Activated CD4-positive, alpha-beta T cell treated with anti-CD3 and anti-CD28 coated beads, Interleukin-2, amount 50 U/mL, for 16 hours (primary cell): ENCODE data around the gene ESRP2.

Experiments
- DNase-seq: peaks from one replicate; pipeline ENCODE4 v3.0.0-alpha.2; 2020

ESRP2 gene

DNA sequence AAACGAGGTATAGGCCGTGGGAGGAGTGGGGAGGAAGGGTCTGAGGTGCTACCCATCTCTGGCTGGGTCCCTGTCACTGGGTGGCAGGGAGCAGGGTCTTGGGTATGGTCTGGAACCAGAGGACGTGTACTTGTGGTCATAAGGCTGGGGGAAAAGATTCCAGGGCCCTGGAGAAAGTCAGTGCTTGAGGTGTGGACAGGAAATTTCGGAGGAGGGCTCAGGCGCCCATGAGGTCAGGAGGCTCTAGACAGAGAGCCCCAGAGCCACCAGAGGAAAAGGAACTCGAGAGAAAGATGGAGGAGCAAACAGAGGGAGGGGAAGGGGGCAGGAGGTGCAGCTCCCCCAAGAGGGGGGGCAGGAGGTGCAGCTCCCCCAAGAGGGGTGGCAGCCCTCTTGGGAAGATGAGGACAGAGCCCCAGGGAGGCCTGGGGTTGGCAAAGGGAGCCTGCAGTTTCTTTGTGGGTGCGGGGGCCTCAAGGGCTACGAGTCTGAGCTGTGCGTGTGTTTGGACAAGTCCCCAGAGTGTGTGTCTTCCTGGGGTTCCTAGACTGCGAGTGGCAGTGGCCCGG is 27.7 kb upstream of the ESRP2 start:
- no peak for DNase-seq

- DNase-seq = no peak
Observed at GRCh38 chr16:68259007-68259825, 23.3 kb upstream of the ESRP2 start.

DNA sequence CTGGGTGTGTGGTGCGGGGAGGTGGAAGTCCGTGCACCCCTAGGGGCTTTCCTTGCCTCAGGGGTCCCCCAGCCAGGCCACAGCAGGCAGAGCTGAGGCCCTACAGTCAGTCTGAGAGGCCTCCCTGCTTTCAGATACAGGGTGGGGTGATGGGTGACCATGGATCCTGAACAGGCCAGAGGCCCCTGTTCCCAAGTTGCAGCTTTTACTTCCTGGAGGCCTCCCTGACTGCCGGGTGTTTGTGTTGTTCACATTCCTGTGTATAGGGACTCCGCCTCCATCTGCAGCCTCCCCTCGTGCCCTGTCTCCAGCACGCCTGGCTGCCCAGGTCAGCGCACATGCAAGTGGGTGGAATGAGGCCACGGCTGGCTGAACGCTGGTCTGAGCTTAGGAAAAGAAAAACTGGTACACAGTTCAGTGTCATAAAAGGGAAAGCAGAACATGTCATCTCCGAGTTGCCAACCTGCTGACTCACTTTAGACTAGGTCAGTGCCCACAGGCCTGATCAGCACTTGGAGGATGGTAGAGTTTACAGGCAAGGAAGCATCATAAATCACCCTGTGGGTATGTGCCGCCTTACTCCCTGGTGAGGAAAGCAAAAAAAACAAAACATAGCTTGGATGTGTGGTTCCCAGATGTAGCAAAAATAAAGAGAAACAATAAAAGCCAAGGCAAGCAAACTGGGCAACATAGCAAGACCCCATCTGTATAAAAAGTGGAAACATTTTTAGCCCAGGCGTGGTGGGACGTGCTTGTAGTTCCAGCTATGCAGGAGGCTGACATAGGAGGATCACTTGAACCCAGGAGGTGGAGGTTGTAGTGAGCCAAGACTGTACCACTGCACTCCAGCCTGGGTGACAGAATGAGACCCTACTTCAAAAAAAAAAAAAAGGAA is 22.2 kb upstream of the ESRP2 start:
- no peak for DNase-seq

DNA sequence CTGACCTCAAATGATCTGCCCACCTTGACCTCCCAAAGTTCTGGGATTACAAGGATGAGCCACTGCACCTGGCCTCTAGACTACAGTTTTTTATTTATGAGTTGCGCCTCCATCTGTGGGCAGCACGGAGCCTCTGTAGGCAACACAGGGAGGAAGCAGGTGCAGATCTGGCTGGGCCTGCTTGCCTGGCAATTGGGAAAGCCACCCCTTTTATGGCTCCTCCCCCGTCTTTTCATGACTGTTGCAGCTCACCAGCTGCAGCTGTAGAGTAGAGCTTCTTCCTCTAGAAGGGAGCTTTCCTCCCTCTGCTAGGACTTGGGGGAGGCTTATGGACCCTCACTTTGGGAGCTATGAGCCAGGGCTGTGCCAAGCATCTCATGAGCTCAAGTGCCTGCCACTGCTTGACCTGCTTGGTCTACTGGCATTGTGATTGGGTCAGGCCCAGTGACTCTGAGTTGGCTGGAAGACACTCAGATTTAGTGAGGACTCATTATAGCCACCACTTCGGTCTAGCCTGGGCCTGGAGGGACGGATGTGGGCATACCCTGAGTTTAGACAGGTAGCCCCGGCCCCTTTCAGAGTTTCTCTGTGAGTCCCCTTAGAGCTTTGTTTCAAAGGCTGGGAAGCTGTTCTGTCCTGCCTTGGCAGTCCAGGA is 21.5 kb upstream of the ESRP2 start:
- no peak for DNase-seq

DNA sequence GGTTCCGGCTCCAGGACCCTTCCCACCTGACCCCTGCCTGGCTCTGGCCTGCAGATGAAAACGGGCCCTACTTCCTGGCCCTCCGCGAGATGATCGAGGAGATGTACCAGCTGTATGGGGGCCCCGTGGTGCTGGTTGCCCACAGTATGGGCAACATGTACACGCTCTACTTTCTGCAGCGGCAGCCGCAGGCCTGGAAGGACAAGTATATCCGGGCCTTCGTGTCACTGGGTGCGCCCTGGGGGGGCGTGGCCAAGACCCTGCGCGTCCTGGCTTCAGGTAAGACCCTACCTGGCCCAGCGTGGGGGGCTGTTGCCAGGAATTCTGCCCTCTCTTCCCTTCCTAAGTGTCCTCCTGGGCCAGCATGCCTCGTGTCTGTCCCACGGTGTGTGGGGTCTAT is 19.8 kb upstream of the ESRP2 start:
- no peak for DNase-seq

- DNase-seq = no peak
Observed at GRCh38 chr16:68253721-68254120, 17.8 kb upstream of the ESRP2 start.

GRCh38 chr16:68252383-68252782 is 16.5 kb upstream of the ESRP2 start:
- no peak for DNase-seq

DNA sequence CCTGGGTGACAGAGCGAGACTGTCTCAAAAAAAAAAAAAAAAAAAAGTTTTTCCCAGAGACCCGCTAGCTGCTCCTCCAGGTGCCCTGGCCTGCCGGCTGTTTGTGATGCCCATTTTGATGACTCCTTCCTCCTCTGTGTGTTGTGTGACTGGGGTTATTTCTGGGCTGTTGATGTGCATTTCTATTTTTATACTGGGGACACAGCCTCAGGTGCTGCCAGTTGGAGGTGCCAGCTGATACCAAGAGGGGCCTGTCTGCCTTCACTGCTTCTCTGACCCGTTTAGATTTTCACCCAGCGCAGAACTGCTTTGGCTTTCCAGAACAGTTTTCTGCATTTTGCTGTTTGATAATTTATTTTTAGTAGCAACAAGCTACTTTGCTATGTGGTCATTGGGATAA is 15.9 kb upstream of the ESRP2 start:
- no peak for DNase-seq

- no peak for DNase-seq
Observed at GRCh38 chr16:68250951-68251350, 15.0 kb upstream of the ESRP2 start.

GRCh38 chr16:68249371-68249770 is 13.4 kb upstream of the ESRP2 start:
- DNase-seq = no peak

GRCh38 chr16:68247932-68248331 is 12.0 kb upstream of the ESRP2 start:
- DNase-seq = no peak

- no peak for DNase-seq
Observed at GRCh38 chr16:68247400-68247799, 11.5 kb upstream of the ESRP2 start.

- no peak for DNase-seq
Observed at GRCh38 chr16:68246666-68247065, 10.7 kb upstream of the ESRP2 start.

GRCh38 chr16:68246121-68246520 is 10.2 kb upstream of the ESRP2 start:
- DNase-seq = no peak

GRCh38 chr16:68244903-68245853 is 9.3 kb upstream of the ESRP2 start, which contains the start of gene PLA2G15:
Gene PLA2G15, plus strand, starts transcription at chr16:68245373. Its CDS starts 54 bp downstream, at chr16:68245427.
- DNase-seq = peak; percentile 96

DNA sequence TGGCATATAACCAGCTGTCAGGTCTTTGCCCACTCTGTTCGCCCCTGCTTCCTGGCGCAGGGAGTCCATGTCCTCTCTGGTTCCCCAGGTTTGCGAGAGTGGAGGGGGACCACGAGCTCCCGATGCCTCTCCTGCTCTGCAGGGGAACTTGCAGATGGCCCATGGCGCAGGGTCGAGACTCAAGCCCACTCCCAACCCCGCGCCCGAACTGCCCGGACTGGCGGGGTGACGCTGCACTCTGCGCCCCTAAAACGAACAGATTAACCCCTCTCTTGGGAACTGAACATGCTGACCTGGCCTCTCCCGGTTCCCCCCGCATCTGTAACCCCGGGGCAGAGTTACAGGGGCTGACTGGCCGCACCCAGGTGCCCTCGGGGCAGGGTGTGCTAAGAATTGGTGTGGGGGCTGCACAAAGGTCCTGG is 8.6 kb upstream of the ESRP2 start:
- no peak for DNase-seq

DNA sequence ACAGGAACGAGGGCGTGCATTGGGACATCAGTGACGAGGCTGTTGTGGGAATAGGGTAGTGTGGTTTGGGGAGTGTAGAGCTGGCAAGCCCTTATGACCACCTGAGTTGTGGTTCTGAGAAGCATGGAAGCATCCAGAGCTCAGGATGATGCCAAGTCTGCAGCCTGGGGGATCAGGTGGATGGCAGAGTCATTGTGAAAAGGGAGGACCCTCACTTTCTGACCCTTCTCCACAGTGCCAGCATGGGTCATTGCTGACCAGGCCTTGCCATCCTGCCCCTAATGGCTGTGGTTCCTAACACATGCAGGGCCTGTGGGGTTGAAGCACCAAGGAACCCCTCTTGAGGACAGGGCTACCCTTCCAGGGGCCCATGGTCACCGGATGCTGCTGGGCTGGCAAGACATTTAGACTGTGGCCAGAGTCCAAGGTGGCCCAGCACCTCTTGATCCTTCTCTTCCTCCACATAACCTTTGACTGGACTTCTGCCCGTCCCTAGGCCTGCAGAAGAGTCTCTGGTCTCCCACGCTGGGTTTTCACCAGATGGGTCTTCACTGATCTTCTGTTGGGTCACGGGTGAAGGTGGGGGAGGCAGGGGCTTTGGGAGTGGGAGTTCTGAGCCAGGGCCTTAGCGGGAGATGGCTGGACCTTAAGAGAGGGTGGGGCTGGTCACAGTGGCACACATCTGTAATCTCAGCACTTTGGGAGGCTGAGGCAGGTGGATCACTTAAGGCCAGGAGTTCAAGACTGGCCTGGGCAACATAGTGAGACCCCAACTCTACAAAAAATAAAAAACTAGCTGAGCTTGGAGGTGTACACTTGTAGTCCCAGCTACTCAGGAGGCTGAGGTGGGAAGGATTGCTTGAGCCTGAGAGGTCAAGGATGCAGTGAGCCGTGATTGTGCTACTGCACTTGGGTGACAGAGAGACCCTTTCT is 7.3 kb upstream of the ESRP2 start:
- no peak for DNase-seq

- no peak for DNase-seq
Observed at GRCh38 chr16:68242085-68242484, 6.2 kb upstream of the ESRP2 start.

DNA sequence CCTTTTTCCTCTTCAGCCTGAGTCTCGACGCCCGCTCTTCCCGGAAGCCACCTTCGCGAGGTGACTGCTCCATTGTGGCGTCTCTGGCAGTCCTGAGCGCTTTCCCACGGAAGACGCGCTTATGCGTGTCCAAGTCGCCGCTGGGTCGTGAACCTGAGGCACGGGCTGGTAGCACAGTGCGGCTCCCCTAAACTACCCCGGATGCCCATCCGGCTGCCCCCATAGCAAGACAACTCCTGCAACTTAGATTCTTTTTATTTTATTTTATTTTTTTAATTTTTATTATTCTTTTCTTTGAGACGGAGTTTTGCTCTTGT is 2.1 kb upstream of the ESRP2 start:
- DNase-seq = no peak

GRCh38 chr16:68237243-68238028 is 1.5 kb upstream of the ESRP2 start:
- peak; percentile 95 for DNase-seq
